Ramos (cell line): ENCODE results near the gene WBP4.

Source experiments
- in situ Hi-C: fragments of 300-500 bp; cut with MboI; formaldehyde crosslinking; loops from one replicate; pipeline ENCODE4 v1.14.3; 2022; ENCODE audit warnings: low sequenced_read_pairs; ENCODE audit not compliant: unreplicated experiment

The WBP4 gene, protein sequence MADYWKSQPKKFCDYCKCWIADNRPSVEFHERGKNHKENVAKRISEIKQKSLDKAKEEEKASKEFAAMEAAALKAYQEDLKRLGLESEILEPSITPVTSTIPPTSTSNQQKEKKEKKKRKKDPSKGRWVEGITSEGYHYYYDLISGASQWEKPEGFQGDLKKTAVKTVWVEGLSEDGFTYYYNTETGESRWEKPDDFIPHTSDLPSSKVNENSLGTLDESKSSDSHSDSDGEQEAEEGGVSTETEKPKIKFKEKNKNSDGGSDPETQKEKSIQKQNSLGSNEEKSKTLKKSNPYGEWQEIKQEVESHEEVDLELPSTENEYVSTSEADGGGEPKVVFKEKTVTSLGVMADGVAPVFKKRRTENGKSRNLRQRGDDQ

DNA sequence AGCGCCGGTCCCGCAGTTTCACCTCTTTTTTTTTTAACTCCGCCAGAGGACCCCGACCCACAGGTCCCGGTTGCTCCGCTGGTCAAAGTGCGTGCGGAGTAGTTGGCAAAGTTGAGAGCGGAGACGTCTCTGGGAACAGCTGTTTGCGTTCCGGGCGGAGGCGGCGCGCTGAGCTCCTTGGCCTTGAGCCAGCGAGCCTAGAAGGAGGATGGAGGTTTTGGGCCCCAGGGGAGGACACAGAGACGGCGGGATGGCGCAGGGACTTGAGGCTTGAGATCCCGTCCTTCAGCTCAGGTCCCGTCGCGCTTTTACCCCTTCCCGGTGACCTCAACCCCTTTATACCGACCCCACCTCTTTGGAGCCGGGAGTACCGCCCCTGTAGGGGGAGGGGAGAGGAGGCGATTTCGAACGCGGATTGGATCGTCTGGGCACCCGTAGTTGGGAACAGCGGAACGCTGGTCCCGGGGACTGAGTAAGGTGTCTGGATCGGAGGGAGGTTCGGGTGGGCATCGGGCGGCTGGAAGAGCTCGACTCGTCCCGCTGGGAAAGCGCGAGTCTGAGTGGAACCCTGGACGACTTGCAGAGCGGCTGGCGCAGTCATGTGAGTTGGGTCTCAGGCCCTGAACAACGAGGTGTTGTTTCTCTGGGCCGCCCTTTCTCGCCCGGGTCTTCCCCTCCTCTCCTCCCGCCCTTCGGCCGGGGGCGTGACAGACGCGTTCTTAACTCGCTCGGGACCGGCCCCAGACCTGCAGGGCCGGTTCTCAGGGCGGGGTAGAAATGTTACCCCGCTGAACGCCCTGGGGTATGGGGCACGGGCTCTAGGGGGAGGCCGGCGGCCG, at the start of gene WBP4:
WBP4 (plus strand) TSS at position 435 of the 839 bp plus-strand sequence; CDS start at position 600, 165 bp downstream.
- in situ Hi-C loops, result no loop called here

DNA sequence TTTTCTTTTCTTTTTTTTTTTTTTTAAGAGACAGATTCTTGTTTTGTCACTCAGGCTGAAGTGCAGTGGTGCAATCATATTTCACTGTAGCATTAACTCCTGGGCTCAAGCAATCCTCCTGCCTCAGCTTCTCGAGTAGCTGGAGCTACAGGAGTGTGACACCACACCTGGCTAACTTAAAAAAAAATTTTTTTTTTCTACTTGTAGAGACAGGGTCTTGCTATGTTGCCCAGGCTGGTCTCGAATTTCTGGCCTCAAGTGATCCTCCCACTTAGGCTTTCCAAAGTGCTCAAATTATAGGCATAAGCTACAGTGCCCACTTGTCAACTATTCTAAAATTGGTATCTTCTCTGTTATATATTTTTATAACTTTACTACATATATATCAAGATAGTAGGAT, 48.8 kb upstream of the WBP4 start:
- in situ Hi-C loops, result loop anchor here (25.0 kb wide), 1 partner anchor 575 kb away; no protein-coding TSS in a partner anchor

DNA sequence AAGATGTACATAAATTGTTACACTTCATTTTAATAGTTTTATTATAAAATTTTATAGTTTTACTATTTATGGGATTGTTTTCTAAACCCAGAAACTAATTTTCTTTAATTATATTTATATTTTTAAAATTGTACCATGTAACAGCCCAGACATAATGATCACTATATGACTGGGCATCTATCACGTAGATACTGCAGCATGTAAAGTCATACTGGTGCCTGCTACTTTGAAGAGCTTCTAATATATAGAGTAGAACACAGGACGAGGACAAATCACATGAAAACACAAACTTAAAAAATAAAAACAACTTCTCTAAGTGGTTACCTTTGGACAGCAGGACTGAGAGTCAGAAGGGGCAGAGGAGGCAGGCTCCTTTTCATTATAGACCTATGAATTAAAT, 47.5 kb upstream of the WBP4 start:
- in situ Hi-C loops, result loop anchor here (25.0 kb wide), 1 partner anchor 577 kb away; no protein-coding TSS in a partner anchor

DNA sequence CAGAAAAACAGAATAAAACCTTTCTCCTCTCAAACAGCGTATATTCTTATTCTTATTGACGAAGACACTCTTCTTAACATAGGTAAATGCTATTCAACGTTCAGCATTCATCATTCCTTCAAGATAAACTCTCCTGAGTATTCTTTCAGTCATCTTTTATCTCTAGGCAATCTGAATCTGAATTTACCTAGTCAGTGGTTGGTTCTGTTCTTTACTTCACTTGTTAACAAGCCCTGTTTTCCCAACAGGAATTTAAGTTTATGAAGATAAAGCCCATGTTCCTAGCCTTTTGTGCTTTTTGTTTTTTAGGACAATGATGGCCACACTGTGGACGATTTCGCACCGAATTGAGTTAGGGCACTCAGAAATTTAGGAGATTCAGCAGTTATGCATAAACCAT, 45.4 kb upstream of the WBP4 start:
- in situ Hi-C loops, result loop anchor here (5.0 to 25.0 kb wide), 2 partner anchors 39 to 579 kb away; no protein-coding TSS in a partner anchor

DNA sequence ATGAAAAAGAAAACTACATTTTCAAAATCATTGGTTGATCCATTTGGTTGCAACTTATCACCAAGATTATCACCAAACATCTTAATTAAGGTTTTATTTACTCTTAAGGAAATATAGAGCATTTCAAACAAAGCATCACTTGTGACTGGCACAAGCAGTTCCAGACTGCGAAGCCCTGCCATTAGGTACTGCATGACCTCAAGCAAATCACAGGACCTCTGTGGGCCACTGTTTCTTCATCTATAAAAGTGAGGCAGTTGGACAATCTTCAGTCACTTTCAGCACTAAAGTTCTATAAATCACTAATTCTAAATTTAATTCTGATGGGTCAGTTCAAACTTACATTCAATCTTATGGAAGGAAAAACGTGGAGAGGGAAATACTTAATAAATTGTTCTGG, 44.1 kb upstream of the WBP4 start:
- in situ Hi-C loops, result loop anchor here (5.0 to 25.0 kb wide), 2 partner anchors 40 to 580 kb away; no protein-coding TSS in a partner anchor

DNA sequence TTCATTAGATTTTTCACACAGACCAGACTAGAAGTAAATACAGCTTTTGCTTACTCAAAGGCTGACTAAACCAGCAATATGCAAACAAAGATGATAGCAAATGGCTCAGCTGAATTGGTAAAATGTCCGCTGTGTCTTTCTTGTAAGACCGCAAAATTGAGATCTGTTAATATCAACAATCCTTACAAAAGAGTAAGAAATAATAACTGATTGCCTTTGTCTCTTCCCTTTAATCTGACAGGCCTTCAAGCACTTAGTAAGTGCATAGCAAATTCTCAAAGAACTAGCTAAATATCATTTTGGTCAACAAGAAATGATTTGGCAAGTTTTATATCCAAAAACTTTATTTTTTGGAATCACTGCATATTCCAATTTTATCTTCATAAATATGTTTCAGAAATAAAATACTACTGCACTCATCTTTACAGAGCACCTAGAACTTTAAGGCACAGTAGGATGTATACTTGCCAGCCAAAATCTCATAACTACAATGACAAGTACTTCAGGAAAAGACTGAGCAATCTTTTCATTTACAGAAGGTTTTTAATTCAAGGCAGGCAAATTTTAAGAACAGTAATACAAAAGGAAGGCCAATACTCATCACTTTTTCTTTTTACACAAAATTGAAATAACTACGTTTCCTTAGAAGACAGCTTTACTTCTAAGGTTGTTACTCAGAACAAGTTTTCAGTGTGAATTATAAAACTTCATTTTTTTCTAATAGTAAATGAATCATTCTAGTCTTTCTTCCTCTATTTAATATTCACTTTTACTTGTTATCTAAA, 43.3 kb upstream of the WBP4 start:
- in situ Hi-C loops, result loop anchor here (5.0 to 25.0 kb wide), 2 partner anchors 41 to 581 kb away; no protein-coding TSS in a partner anchor

DNA sequence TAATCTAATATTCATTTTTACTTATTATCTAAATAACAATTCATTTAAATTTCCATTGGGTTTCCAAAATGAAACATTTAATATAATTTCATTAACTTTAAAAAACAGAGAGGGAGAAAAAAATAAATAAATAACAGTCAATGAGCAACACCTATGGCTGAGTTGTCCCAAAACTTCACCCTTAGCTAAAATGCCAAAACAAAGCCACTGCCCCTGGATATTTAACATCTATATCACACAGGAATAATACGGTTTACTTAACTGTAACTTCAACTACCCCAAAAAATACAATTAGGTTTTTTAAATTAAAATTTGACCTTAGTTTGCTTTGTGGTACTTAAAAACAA, 42.7 kb upstream of the WBP4 start:
- in situ Hi-C loops, result loop anchor here (5.0 to 25.0 kb wide), 2 partner anchors 41 to 581 kb away; no protein-coding TSS in a partner anchor

DNA sequence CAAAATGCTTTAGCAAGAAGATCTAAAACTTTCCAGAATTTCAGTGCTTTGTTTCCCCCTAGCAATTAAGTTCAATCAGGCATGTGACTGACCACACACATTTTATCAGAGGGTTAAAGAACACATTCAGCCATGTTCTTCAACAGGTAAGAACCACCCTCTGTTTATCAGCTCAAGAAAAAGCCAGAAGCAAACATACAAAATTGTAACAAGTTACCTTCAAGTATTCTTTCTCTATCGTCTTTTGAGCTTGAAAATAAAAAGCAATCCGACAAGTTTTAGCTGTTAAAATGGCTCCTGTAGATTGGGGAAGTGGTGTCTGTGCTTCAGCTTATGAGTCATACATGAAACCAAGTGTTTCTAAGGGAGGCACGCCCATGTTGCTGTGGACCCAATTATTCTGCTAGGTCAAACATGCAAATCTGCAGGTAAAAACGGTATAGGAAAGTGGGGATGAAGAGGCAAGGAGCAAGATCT, 42.3 kb upstream of the WBP4 start, which contains the start of gene ELF1:
ELF1 (minus strand) TSS at position 306 of the 477 bp plus-strand sequence. CDS start 37,262 bp downstream, outside the sequence.
- in situ Hi-C loops, result loop anchor here (5.0 to 25.0 kb wide), 2 partner anchors 42 to 582 kb away; no protein-coding TSS in a partner anchor

DNA sequence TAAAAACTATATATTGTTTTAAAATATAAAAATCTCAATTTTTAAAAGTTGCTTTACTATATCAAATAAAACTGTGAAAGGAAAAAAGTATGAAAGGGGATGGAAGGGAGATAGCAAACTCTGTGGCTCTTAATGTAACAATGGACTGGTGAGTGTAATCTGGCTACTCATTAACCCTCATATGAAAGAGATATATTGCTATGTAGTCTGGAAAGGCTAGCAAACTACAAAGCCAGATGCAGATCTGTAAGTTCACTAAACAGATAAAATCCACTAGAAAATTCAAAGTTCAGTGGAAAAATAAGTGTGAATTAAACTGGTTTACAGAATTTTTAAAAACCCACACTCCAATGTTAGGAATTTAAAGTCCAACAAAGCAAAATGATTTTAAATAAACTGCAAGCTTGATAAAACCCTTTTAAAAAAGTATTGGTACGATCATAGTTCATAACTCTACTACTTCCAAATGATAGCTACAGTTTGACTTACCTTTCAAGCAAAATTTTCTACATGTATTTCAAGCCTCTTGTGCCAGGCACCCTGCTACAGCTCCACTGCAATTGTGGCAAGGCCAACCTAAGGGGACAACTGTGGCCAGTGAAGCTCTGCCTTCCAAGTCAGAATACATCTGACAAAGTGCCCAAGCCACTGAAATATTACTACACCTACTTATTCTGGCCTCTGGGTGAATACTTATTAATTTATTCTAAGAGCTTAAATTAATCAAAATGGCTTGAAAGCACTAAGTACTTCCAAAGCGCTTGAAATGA, 41.5 kb upstream of the WBP4 start:
- in situ Hi-C loops, result loop anchor here (5.0 to 25.0 kb wide), 2 partner anchors 42 to 582 kb away; no protein-coding TSS in a partner anchor

DNA sequence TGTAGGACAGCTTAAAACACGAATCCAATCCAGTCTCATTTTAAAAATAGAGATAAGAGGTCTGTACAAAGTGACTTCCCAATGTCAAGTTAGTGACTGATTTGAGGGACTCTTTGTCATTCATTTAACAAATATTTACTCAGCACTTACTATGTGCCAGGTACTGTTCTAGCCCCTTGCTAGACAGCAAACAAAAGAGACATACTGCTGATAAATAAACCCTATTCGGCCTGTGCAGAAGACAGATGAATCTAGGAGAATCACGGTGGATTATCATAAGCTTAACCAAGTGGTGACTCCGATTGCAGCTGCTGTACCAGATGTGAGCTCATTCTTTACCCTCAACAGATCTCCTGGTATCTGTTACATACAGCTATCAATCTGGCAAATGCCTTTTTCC, 35.8 kb upstream of the WBP4 start:
- in situ Hi-C loops, result loop anchor here (25.0 kb wide), 1 partner anchor 238 kb away; the partner anchor contains the start of gene SLC25A15

DNA sequence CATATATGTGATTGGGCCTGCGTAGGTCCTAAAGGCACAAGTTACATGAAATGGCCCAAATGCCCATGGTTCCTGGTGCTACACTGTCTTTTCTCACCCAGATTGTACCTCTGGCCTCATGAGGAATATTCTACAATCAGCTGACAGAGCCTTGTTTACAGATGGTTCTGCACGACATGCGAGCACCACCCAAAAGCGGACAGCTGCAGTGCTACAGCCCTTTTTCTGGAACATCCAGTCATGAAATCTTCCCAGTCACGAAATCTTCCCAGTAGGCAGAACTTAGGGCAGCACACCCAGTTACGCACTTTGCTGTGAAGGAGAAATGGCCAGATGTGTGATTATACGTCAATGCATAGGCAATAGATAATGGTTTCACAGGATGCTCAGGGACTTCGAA, 34.5 kb upstream of the WBP4 start:
- in situ Hi-C loops, result loop anchor here (25.0 kb wide), 1 partner anchor 239 kb away; the partner anchor contains the start of gene SLC25A15

DNA sequence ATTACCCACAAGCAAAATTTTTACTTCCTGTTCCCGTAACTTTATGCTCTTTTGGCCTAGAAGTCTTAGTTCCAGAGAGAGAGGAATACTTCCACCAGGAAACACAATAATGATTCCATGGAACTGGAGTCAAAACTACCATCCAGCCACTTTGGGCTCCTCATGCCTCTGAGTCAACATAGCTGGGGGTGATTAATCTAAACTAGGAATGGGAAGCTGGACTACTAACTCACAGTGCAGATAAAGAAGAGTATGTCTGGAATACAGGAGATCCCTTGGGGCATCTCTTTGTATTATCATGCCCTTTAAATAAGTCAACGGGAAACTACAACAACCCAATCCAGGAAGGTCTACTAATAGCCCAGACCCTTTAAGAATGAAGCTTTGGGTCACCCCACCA, 33.3 kb upstream of the WBP4 start:
- in situ Hi-C loops, result loop anchor here (25.0 kb wide), 1 partner anchor 241 kb away; the partner anchor contains the start of gene SLC25A15

DNA sequence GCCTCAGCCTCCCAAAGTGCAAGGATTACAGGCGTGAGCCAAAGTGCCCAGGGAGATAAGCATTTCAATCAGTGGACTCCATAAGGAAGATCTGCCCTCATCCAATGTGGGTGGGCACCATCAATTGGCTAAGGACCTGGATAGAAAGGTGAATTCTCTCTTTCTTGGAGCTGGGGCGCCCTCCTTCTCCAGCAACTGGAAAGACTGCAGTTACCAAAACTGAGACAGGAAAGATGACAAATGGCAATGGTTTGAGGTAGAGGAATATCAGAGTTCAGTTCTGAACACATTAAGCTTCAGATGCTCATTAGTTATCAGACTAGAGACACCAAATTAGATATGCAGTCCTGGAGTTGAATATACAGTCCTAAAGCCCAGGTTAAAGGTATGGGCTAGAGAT, 31.7 kb upstream of the WBP4 start:
- in situ Hi-C loops, result loop anchor here (25.0 kb wide), 1 partner anchor 242 kb away; the partner anchor contains the start of gene SLC25A15

DNA sequence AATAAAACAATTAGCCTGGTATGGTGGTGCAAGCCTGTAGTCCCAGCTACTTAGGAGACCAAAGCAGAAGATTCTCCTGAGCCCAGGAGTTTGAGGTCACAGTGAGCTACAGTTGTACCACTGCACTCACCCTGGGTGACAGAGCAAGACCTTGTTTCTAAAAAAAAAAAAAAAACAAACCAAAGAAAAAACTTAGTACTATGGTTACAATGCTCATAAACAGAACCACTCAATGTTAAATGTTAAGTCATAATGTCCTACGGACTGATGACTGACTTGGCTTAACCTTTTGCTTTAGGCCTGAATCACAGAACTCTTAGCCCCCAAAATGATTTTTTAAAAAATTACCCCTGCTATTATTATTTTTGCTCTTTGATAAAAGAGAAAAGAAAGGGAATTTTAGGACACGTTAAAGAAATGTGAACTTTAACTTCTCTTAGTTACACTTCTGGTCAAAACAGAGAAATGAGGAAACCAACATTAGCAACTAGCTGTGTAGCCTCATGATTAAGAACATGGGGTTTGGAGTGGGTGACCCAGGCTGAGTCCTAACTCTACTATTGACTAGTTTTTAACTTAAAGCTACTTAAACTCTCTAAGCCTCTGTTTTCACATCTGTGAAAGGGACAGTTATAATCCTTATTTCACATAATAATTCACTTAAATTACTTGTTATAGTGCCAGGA, 28.5 kb upstream of the WBP4 start:
- in situ Hi-C loops, result loop anchor here (25.0 kb wide), 1 partner anchor 246 kb away; the partner anchor contains the start of gene SLC25A15

DNA sequence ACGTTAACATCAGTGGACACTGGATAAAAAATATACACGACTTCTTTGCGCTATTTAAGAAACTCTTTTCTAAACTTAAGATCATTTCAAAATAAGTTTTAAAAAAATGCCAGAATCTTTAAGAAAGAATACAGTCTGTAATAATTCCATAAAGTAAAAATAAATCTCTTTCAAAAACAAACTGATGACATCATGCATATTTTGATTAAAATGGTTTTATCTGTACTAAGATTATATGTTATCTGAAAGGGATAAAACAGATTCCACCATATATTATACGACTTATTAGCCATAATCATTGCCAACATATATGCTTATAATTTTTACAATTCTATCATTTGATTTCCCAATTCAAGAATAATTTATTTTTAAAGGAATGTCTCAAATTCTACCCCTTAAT, 26.9 kb upstream of the WBP4 start:
- in situ Hi-C loops, result loop anchor here (25.0 kb wide), 1 partner anchor 247 kb away; the partner anchor contains the start of gene SLC25A15

DNA sequence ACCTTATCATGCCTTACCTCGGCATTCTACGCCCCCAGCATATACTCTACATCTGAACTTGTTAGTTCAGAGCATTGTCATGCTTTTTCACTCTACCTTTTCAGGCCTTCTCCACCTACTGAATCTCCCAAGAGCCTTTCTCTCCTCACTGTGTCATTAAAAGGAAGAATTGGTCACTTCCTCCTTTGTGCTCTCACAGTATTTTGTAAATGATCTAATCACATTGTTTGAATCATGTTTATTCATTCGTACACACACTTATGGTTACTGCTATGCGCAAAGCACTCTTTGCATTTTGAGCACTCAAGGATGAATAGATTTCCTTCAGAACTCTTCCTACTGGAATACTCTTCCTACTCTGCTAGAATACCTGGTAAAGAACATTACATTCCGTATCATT, 26.4 kb upstream of the WBP4 start:
- in situ Hi-C loops, result loop anchor here (25.0 kb wide), 1 partner anchor 248 kb away; the partner anchor contains the start of gene SLC25A15

DNA sequence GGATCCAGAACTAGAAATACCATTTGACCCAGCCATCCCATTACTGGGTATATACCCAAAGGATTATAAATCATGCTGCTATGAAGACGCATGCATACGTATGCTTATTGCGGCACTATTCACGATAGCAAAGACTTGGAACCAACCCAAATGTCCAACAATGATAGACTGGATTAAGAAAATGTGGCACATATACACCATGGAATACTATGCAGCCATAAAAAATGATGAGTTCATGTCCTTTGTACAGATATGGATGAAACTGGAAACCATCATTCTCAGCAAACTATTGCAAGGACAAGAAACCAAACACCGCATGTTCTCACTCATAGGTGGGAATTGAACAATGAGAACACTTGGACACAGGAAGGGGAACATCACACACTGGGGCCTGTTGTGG, 24.8 kb upstream of the WBP4 start:
- in situ Hi-C loops, result loop anchor here (25.0 kb wide), 1 partner anchor 249 kb away; the partner anchor contains the start of gene SLC25A15

DNA sequence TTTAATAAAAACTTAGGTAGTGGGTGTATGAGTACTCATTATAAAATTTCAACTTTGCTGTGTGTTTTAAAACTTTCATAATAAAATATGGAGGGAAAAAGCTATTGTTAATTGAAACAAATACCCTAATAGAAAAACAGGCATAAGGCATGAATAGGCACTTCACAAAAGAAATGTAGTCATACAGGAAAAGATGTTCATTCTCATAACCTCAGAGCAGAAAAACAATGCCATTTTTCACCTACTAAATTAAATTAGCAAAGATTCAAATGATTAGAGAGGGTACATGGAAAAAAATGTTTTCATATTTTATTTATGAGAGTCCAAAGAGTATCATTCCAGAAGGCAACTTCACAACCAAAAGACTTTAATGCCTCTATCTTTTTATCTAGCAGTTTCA, 21.6 kb upstream of the WBP4 start:
- in situ Hi-C loops, result loop anchor here (25.0 kb wide), 1 partner anchor 252 kb away; the partner anchor contains the start of gene SLC25A15
